NT2/D1 (cell line): ENCODE results near the gene ZMIZ2.
"Not testable (repeated sequence)": the region's sequence is repeated elsewhere in the genome, so short reads cannot be mapped to it uniquely, and the experiment has no call there.

Experiments
- DNase-seq: peaks from one replicate; pipeline ENCODE4 v3.0.0-alpha.2; 2011; ENCODE audit warnings: low read depth, low spot score
- H3K27me3 ChIP-seq: 2 replicates; pipeline ENCODE4 v1.6.0; 2011; ENCODE audit warnings: mild to moderate bottlenecking; ENCODE audit not compliant: insufficient read length, insufficient read depth
- H3K36me3 ChIP-seq: 2 replicates; pipeline ENCODE4 v1.6.1; 2011; ENCODE audit warnings: mild to moderate bottlenecking, low read length, mixed read lengths; ENCODE audit not compliant: insufficient read depth, insufficient read length
- H3K4me1 ChIP-seq: 2 replicates; pipeline ENCODE4 v1.5.1; 2011; ENCODE audit not compliant: insufficient read depth, insufficient read length
- H3K4me3 ChIP-seq: 2 replicates; pipeline ENCODE4 v1.5.1; 2011; ENCODE audit warnings: low read depth; ENCODE audit not compliant: insufficient read length
- H3K9ac ChIP-seq: 2 replicates; pipeline ENCODE4 v1.6.0; 2011; ENCODE audit warnings: low read depth; ENCODE audit not compliant: insufficient read length
- H3K9me3 ChIP-seq: 2 replicates; pipeline ENCODE4 v1.5.1; 2011; ENCODE audit warnings: mild to moderate bottlenecking, low read length; ENCODE audit not compliant: insufficient read depth
- SUZ12 ChIP-seq: IDR thresholded peaks from 2 replicates; pipeline ENCODE4 v1.6.1; 2011; ENCODE audit not compliant: insufficient read length, insufficient read depth; ENCODE audit errors: extremely low read depth
- YY1 ChIP-seq: IDR thresholded peaks from 2 replicates; pipeline ENCODE4 v1.6.1; 2011; ENCODE audit not compliant: insufficient read length, insufficient read depth
- ZNF274 ChIP-seq: IDR thresholded peaks from 2 replicates; pipeline ENCODE4 v1.6.1; 2011; ENCODE audit warnings: mild to moderate bottlenecking, low read depth, low read length

Gene ZMIZ2

DNA sequence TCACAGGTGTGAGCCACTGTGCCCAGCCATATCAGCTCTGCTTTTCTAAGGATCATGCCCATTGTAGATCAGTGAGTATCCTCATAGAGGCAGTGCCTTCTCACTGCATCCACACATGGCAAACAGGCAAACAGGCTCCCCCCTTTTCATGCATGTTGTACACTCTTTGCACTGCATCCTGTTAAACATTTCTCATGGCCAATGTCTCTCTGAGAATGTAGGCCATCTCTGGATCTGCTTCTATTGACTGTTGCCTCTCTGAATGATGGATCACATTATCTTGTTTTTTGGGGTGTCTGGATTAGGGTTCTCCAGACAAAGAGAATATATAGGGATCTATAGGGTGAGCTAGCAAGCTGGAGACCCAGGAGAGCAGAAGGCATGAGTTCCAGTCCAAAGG, 34.8 kb downstream of the ZMIZ2 start:
- Histone ChIP-seq H3K27me3 (no peaks in the 10 kb centered on the region), H3K4me3 (no peak overlapping the region), H3K4me1 (no peaks in the 10 kb centered on the region), H3K36me3 (no peaks in the 10 kb centered on the region), H3K9ac (no peak overlapping the region), H3K9me3 (peaks cover 6% of the 10 kb centered on the region; the same call in 1 of the 2 replicates)
- DNase-seq = no peak
- no peak for TF ChIP-seq ZNF274
- TF ChIP-seq YY1 = no peak
- TF ChIP-seq SUZ12 = no peak

GRCh38 chr7:44784364-44784763, 35.7 kb downstream of the ZMIZ2 start:
- TF ChIP-seq ZNF274 = no peak
- no peak for TF ChIP-seq YY1
- TF ChIP-seq SUZ12 = no peak
- Histone ChIP-seq H3K4me3 (no peak overlapping the region), H3K36me3 (no peaks in the 10 kb centered on the region), H3K9ac (no peak overlapping the region), H3K4me1 (no peaks in the 10 kb centered on the region), H3K9me3 (peaks cover 6% of the 10 kb centered on the region; the same call in 1 of the 2 replicates), H3K27me3 (no peaks in the 10 kb centered on the region)
- DNase-seq = no peak

DNA sequence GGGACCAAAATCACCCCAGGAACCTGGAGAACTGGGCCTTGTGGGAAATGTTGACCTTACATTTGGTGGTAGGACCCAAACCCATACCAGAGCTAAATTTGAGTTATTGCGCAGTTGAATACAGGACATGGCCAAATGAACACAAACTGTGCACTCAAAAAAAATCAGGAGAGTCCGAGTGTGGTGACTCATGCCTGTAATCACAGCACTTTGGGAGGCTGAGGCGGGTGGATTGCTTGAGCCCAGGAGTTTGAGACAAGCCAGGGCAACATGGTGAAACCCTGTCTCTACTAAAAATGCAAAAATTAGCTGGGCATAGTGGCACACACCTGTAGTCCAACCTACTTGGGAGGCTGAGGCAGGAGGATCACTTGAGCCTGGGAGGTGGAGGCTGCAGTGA, 36.6 kb downstream of the ZMIZ2 start:
- DNase-seq, H3K27me3 ChIP-seq, H3K9me3 ChIP-seq, H3K4me1 ChIP-seq, H3K4me3 ChIP-seq, H3K9ac ChIP-seq, H3K36me3 ChIP-seq: not testable (repeated sequence)

DNA sequence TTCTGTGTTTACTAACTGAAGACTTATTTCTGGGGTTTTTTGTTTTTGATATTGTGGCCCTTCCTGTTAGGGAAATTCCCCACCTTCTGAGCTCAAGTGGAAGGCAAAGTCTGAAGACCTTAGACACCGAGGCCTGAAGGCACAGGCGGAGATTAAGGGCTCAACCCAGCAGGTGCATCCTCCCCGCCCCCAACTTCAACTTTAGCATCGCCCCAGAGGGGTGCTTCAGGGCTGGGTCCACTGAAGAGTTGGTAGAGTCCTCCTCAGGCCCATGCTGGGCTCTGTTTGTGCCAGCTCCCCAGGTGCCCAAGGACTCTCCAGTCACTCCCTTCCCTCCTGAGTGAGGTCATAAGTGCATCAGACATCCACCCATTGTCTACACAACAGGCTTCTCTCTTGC, 38.4 kb downstream of the ZMIZ2 start:
- TF ChIP-seq ZNF274 (no peak), YY1 (no peak), SUZ12 (no peak)
- H3K9me3 ChIP-seq = peaks cover 6% of the 10 kb centered on the region; the same call in 1 of the 2 replicates
- no peak overlapping the region for H3K4me3 ChIP-seq
- no peaks in the 10 kb centered on the region for H3K36me3 ChIP-seq
- H3K27me3 ChIP-seq = no peaks in the 10 kb centered on the region
- no peaks in the 10 kb centered on the region for H3K4me1 ChIP-seq
- no peak overlapping the region for H3K9ac ChIP-seq
- no peak for DNase-seq

DNA sequence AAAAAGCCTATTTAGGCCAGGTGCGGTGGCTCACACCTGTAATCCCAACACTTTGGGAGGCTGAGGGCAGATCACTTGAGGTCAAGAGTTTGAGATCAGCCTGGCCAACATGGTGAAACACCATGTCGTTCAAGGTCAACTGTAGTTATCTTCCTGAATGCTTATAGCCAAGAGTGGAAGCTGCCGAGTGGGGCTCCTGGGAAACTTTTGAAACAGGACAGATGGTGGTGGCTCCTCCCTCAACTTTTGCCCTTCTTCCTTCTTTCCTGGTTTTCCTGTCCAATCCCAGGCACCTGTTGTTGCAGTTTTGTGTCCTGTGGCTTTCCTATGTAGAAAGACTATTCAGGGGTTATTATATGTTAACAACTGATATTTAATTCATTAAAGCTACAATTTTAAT, 39.1 kb downstream of the ZMIZ2 start:
- no peak overlapping the region for H3K9ac ChIP-seq
- H3K36me3 ChIP-seq = no peaks in the 10 kb centered on the region
- peaks cover 6% of the 10 kb centered on the region; the same call in 1 of the 2 replicates for H3K9me3 ChIP-seq
- DNase-seq = no peak
- H3K4me1 ChIP-seq = no peaks in the 10 kb centered on the region
- H3K4me3 ChIP-seq = no peak overlapping the region
- no peaks in the 10 kb centered on the region for H3K27me3 ChIP-seq
- TF ChIP-seq ZNF274 = no peak
- TF ChIP-seq YY1 = no peak
- no peak for TF ChIP-seq SUZ12

DNA sequence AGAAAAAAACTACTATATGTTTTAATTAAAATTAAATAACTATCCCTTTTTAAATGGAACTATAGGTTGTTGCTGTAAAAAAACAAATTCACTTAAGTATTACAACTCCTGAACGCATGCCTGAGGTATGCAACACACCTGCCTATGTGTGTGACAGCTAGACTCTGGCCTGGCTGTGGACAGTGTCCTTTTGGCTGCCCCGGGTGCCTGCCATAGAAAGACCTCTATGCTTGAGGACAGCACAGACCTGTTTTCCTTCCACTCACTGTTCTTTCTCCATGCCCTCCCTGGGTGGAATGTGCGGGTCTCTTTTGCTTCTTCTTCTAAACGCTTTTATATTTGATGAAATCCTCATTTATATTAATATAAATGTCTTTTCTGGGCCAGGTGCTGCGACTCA, 41.3 kb downstream of the ZMIZ2 start:
- Histone ChIP-seq H3K9ac (no peak overlapping the region), H3K4me3 (no peak overlapping the region), H3K27me3 (no peaks in the 10 kb centered on the region), H3K4me1 (no peaks in the 10 kb centered on the region), H3K36me3 (no peaks in the 10 kb centered on the region), H3K9me3 (no peaks in the 10 kb centered on the region)
- TF ChIP-seq YY1 (no peak), ZNF274 (no peak), SUZ12 (no peak)
- no peak for DNase-seq

- Histone ChIP-seq H3K4me1 (no peaks in the 10 kb centered on the region), H3K36me3 (no peaks in the 10 kb centered on the region), H3K9ac (no peak overlapping the region), H3K27me3 (no peaks in the 10 kb centered on the region), H3K4me3 (no peak overlapping the region), H3K9me3 (no peaks in the 10 kb centered on the region)
- TF ChIP-seq SUZ12 (no peak), ZNF274 (no peak), YY1 (no peak)
- no peak for DNase-seq
These were observed 42.9 kb downstream of the ZMIZ2 start for GRCh38 chr7:44791278-44792219.
